Heart right ventricle (tissue), 16 donors: ENCODE measurements around the gene TNFRSF18. TPM values are rescaled to one million over a fixed set of nuclear protein-coding genes. Genes with fewer than 3 reads are reported as not detected.

Experiments
- ATAC-seq, 8 donors: fragments of 200-7000 bp; cut with Tn5 transposase; one replicate each; pipeline ENCODE4 v1.9.1; 2020; ENCODE audit warnings: mild to moderate bottlenecking in 8 of 8, moderate library complexity in 8 of 8, moderate number of reproducible peaks in 1 of 8
- DNase-seq, 2 donors: peaks; one replicate each; pipeline ENCODE4 v3.0.0-alpha.2; 2020
- H3K27ac ChIP-seq, 10 donors: fragments of 200-600 bp; sonication (generic) in 2 of 10; one replicate each; pipeline versions ENCODE4 v1.5.0 to v1.8.0; 2020 to 2022; ENCODE audit warnings: mild to moderate bottlenecking in 3 of 10
- H3K27me3 ChIP-seq, 7 donors: fragments of 200-600 bp; one replicate each; pipeline ENCODE4 v1.8.0; 2021 to 2022; ENCODE audit warnings: mild to moderate bottlenecking in 2 of 7
- H3K36me3 ChIP-seq, 9 donors: fragments of 200-600 bp; sonication (generic) in 1 of 9; one replicate each; pipeline versions ENCODE4 v1.5.0 to v1.8.0; 2020 to 2022; ENCODE audit warnings: mild to moderate bottlenecking in 2 of 9
- H3K4me1 ChIP-seq, 9 donors: fragments of 200-600 bp; sonication (generic) in 1 of 9; one replicate each; pipeline versions ENCODE4 v1.5.0 to v1.8.0; 2020 to 2022; ENCODE audit warnings: mild to moderate bottlenecking in 4 of 9
- H3K4me3 ChIP-seq, 10 donors: fragments of 200-600 bp; sonication (generic) in 2 of 10; one replicate each; pipeline versions ENCODE4 v1.5.0 to v1.8.0; 2020 to 2022; ENCODE audit warnings: mild to moderate bottlenecking in 7 of 10, moderate library complexity in 2 of 10
- H3K9me3 ChIP-seq, 11 donors: fragments of 200-600 bp in 10 of 11; sonication (generic) in 2 of 11; one replicate each; pipeline versions ENCODE4 v1.5.0 to v1.8.0; 2013 to 2022; ENCODE audit warnings: mild to moderate bottlenecking in 2 of 11, control low read depth in 1 of 11, moderate library complexity in 1 of 11
- CTCF ChIP-seq, 9 donors: fragments of 200-600 bp; sonication (generic) in 2 of 9; IDR thresholded peaks; one replicate each; pipeline versions ENCODE4 v1.5.0 to v1.8.0; 2021 to 2022; ENCODE audit warnings: antibody characterized with exemption in 9 of 9, mild to moderate bottlenecking in 5 of 9, moderate library complexity in 1 of 9
- WGBS, 2 donors: extraction: QIAGEN DNeasy Blood & Tissue Kit; methylation state at CpG; one replicate each; pipeline ENCODE4 v1.1.7; 2013; ENCODE audit warnings: inconsistent platforms in 1 of 2; 5-methylcytosine and 5-hydroxymethylcytosine counted together
- intact Hi-C, 10 donors: fragments of 100-400 bp; cut with DNase I; formaldehyde crosslinking; loops; one replicate each; pipeline versions ENCODE4 v1.11.1 to v1.14.2; 2022
- polyA plus RNA-seq, 2 donors: library from polyadenylated mRNA; stranded (reverse); fragments of 200-250 nt; gene quantifications; one replicate each; pipeline ENCODE4 v1.2.3, GENCODE V29; 2013
- total RNA-seq, 10 donors: library from RNA; stranded (reverse); fragmentation: NEBNext Ultra II Directional in 3 of 10; extraction: Animal tissue kit (Norgen Biotek cat#: 25700) in 3 of 10; gene quantifications; one replicate each; pipeline versions ENCODE4 v1.2.1 to v1.2.4, GENCODE V29; 2021 to 2023
- donor health status: Arrhythmogenic right ventricular cardiomyopathy.
- donor health status: ischemic (EF 13 %, LVEDD 7.1; RV severe dilation, severe dysfunction).
- donor health status: healthy with polysubstance abuse.
- donor health status: DM: no; HTN: yes; CAD: no.
- donor health status: DM: no; HTN: no; CAD: no.
- donor health status: ischemic (EF 25% LVEDD 6.9; RV normal size, moderate dysfunction).
- donor health status: ischemic (EF 25% LVEDD 5.7; RV mildly dilated, moderate dysfunction).
- donor health status: healthy.
- donor health status: DM: yes; HTN: yes; CAD: no.
- donor health status: Ischemic cardiomyopathy.
- donor health status: ischemic (EF 35%, LVEDD 5.7; RV mildly dilated, moderate dysfunction).
- donor health status: nonischemic (EF 11% LVEDD 7.7; RV severe dilation, severe dysfunction).
- donor health status: DM: yes; HTN: yes; CAD: no.
- donor health status: PGD.
- donor health status: ischemic (EF 29% LVEDD 5.4; RV normal size, mild dysfunction).
- donor health status: nonischemic (EF 23%, LVEDD 6.1; RV moderate dilation, normal function).

The TNFRSF18 gene
- total and polyA plus RNA-seq, 12 donors = 0.26 to 1.7 (median 0.38) TPM; not detected in 8

DNA sequence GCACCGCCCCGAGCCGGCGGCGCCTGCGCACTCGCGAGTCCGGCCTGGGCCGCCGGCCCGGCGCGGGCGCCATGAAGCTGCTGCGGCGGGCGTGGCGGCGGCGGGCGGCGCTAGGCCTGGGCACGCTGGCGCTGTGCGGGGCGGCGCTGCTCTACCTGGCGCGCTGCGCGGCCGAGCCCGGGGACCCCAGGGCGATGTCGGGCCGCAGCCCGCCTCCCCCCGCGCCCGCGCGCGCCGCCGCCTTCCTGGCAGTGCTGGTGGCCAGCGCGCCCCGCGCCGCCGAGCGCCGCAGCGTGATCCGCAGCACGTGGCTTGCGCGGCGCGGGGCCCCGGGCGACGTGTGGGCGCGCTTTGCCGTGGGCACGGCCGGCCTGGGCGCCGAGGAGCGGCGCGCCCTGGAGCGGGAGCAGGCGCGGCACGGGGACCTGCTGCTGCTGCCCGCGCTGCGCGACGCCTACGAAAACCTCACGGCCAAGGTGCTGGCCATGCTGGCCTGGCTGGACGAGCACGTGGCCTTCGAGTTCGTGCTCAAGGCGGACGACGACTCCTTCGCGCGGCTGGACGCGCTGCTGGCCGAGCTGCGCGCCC lies 25.9 kb upstream of the TNFRSF18 start, which contains the start of gene B3GALT6:
Gene B3GALT6 (plus strand): TSS at position 30 of the 588 bp plus-strand sequence. CDS start 42 bp downstream, at position 72.
- intact Hi-C loops = loop anchor here in 3 of 10 donors (5.0 kb wide), 3 partner anchors 40 to 110 kb away; partner anchors contain the start of gene UBE2J2 (in 1 of the 3)
- no peak for ATAC-seq
- Histone ChIP-seq H3K4me1 (peaks cover 12 to 51% (median 36%) of the 10 kb centered on the region in 9 donors), H3K27me3 (peaks cover 0 to 3% (median 0%) of the 10 kb centered on the region in 7 donors), H3K4me3 (peak within 1 kb of the TSS; percentile 73 to 100 (median 96)), H3K36me3 (peaks cover 0 to 31% (median 14%) of the 10 kb centered on the region in 9 donors), H3K27ac (peak within 1 kb of the TSS; percentile 92 to 99 (median 96)), H3K9me3 (no peaks in the 10 kb centered on the region)
- WGBS, 2 donors = 5 to 6% methylated on average over 60 to 100 of the region's 100 CpGs
- DNase-seq = no peak
- no peak for TF ChIP-seq CTCF (IDR thresholded peaks at IDR 0.05)

- no peak for TF ChIP-seq CTCF (IDR thresholded peaks at IDR 0.05)
- H3K4me3 ChIP-seq = peak within 1 kb of the TSS; percentile 73 to 100 (median 96)
- H3K27ac ChIP-seq = peak within 1 kb of the TSS; percentile 92 to 99 (median 96)
- peaks cover 11 to 48% (median 30%) of the 10 kb centered on the region in 9 donors for H3K4me1 ChIP-seq
- peak; percentile 96 to 99 (median 98) for ATAC-seq
- no peaks in the 10 kb centered on the region for H3K9me3 ChIP-seq
- H3K27me3 ChIP-seq = no peaks in the 10 kb centered on the region
- H3K36me3 ChIP-seq = peaks cover 0 to 38% (median 14%) of the 10 kb centered on the region in 9 donors
- intact Hi-C loops = loop anchor here in 4 of 10 donors (2.0 to 5.0 kb wide), 4 partner anchors 41 to 115 kb away; partner anchors contain the start of genes C1orf159 (in 1 of the 4) and UBE2J2 (in 1 of the 4)
- WGBS, 2 donors = 0% methylated on average over 66 to 99 of the region's 99 CpGs
- DNase-seq = peak; percentile 97
Observed at GRCh38 chr1:1231400-1232207, 25.2 kb upstream of the TNFRSF18 start, which contains the start of gene SDF4. TSS of gene SDF4 (minus strand) at chr1:1232001. CDS start at chr1:1228772, 3,229 bp downstream.

DNA sequence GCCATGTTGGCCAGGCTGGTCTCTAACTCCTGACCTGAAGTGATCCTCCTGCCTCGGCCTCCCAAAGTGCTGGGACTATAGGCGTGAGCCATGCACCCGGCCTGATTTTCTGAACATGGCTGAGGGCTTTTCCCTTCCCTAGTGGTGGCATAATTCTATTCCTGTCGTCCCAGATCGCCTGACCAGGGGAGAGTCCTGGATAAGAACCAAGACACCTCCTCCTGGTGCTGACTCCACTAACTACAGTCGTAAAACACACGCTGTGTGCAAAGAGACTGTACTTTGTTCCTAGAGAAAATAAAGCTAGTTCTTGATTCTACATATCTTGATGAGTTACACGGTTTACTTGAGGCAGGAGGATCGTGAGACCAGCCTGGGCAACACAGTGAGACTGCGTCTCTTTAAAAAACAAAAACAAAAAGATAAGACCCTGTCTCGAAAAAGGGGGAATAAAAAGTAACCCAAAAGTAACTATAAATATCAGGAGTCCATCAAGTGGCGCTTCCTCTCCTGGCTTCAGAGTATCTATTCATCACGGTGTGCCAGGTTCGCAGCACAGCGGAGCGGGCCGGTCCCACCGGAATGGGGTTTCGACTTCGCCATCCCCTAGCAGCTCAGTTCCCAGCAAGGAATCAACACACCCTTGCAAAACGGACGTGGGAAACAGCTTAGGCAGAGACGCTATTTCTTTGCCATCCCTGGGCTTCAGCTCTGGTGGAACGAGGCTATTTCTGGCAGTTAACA lies 24.4 kb upstream of the TNFRSF18 start:
- ATAC-seq = peak in 2 of 8 donors; percentile 0 to 12
- Histone ChIP-seq H3K27me3 (no peaks in the 10 kb centered on the region), H3K36me3 (peaks cover 0 to 46% (median 16%) of the 10 kb centered on the region in 9 donors), H3K4me1 (peaks cover 11 to 53% (median 30%) of the 10 kb centered on the region in 9 donors), H3K4me3 (peak overlapping the region; percentile 73 to 100 (median 96)), H3K9me3 (no peaks in the 10 kb centered on the region), H3K27ac (peak overlapping the region; percentile 92 to 99 (median 96))
- TF ChIP-seq CTCF (IDR thresholded peaks at IDR 0.05) = peak in 4 of 9 donors; percentile 6 to 27 (median 22)
- 12 to 13% methylated on average over 24 of the region's 24 CpGs for WGBS, 2 donors
- no peak for DNase-seq
- intact Hi-C loops = loop anchor here in 4 of 10 donors (2.0 to 5.0 kb wide), 4 partner anchors 41 to 114 kb away; partner anchors contain the start of genes C1orf159 (in 1 of the 4) and UBE2J2 (in 1 of the 4)
